Measurements from ENCODE around the gene SMYD2.

DNA sequence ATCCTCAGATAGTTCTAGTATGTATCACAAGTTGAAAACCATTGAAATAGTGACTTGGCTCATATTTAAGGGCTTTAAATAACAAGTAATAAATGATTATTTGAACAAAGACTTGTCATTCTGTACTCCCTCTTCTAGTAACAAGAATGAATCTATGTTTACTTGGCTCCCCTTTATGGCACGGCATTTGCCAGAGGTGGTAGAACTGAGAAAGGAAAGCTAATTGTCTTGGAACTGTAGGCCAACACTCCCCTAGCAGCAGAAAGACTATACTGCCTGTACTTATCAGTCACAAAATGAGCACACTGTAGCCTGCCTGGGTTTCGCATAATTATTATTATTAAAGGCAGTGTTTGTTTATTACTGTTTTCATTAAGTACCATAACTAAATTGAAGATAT lies 29.6 kb upstream of the SMYD2 start:
- no peak for TF ChIP-seq POLR2A (IDR thresholded peaks at IDR 0.05)
- TF ChIP-seq, protein P1, sequence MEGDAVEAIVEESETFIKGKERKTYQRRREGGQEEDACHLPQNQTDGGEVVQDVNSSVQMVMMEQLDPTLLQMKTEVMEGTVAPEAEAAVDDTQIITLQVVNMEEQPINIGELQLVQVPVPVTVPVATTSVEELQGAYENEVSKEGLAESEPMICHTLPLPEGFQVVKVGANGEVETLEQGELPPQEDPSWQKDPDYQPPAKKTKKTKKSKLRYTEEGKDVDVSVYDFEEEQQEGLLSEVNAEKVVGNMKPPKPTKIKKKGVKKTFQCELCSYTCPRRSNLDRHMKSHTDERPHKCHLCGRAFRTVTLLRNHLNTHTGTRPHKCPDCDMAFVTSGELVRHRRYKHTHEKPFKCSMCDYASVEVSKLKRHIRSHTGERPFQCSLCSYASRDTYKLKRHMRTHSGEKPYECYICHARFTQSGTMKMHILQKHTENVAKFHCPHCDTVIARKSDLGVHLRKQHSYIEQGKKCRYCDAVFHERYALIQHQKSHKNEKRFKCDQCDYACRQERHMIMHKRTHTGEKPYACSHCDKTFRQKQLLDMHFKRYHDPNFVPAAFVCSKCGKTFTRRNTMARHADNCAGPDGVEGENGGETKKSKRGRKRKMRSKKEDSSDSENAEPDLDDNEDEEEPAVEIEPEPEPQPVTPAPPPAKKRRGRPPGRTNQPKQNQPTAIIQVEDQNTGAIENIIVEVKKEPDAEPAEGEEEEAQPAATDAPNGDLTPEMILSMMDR (IDR thresholded peaks at IDR 0.05), result no peak
